WERI-Rb-1 (cell line): ENCODE data around the gene FASN.

Source experiments
- DNase-seq: peaks from one replicate; pipeline ENCODE4 v3.0.0-alpha.2; 2020
- H3K27ac ChIP-seq: fragments of 250-450 bp; sonication (Bioruptor Pico); 2 replicates; pipeline ENCODE4 v1.5.1; 2020; ENCODE audit warnings: mild to moderate bottlenecking, moderate library complexity
- H3K27me3 ChIP-seq: fragments of 250-450 bp; sonication (Bioruptor Pico); 2 replicates; pipeline ENCODE4 v1.5.1; 2021; ENCODE audit warnings: mild to moderate bottlenecking, low read depth, moderate library complexity; ENCODE audit not compliant: insufficient read depth, severe bottlenecking
- H3K36me3 ChIP-seq: fragments of 250-450 bp; sonication (Bioruptor Pico); 2 replicates; pipeline ENCODE4 v1.5.1; 2020; ENCODE audit warnings: mild to moderate bottlenecking, moderate library complexity
- H3K4me3 ChIP-seq: 2 replicates; pipeline ENCODE4 v1.5.1; 2011; ENCODE audit warnings: low read depth, mild to moderate bottlenecking, control low read depth, low read length
- H3K9me3 ChIP-seq: fragments of 250-450 bp; sonication (Bioruptor Pico); 2 replicates; pipeline ENCODE4 v1.5.1; 2021; ENCODE audit warnings: mild to moderate bottlenecking, moderate library complexity; ENCODE audit not compliant: severe bottlenecking
- TF ChIP-seq, protein P1 (sequence below): IDR thresholded peaks from 2 replicates; pipeline ENCODE4 v1.5.1; 2011; ENCODE audit warnings: low read depth, mild to moderate bottlenecking, control low read depth, inconsistent platforms, low read length

FASN gene

DNA sequence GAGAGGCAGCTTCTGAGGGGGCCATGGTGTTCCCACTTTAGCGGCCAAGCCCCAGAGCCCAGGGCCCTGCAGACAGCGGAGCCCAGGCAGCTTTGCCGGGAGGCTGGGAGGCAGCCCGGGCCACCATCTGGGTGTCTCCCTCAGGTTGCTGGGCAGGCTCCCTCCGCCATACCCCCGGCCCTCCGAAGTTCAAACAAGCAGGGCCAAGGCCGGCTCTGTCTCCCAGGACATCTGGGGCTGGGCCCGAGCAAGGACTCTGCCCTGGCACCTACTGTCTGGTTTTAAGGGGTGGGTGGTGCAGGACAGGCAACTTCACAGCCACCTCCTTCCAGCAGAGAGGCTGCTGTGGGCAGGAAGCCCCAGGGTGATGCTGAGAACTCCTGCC, 35.1 kb downstream of the FASN start:
- Histone ChIP-seq H3K27ac (no peak overlapping the region), H3K36me3 (peaks cover 64% of the 10 kb centered on the region), H3K27me3 (no peaks in the 10 kb centered on the region), H3K4me3 (no peak overlapping the region), H3K9me3 (peaks cover 5% of the 10 kb centered on the region)
- DNase-seq: no peak
- TF ChIP-seq, protein P1, sequence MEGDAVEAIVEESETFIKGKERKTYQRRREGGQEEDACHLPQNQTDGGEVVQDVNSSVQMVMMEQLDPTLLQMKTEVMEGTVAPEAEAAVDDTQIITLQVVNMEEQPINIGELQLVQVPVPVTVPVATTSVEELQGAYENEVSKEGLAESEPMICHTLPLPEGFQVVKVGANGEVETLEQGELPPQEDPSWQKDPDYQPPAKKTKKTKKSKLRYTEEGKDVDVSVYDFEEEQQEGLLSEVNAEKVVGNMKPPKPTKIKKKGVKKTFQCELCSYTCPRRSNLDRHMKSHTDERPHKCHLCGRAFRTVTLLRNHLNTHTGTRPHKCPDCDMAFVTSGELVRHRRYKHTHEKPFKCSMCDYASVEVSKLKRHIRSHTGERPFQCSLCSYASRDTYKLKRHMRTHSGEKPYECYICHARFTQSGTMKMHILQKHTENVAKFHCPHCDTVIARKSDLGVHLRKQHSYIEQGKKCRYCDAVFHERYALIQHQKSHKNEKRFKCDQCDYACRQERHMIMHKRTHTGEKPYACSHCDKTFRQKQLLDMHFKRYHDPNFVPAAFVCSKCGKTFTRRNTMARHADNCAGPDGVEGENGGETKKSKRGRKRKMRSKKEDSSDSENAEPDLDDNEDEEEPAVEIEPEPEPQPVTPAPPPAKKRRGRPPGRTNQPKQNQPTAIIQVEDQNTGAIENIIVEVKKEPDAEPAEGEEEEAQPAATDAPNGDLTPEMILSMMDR: no peak

DNA sequence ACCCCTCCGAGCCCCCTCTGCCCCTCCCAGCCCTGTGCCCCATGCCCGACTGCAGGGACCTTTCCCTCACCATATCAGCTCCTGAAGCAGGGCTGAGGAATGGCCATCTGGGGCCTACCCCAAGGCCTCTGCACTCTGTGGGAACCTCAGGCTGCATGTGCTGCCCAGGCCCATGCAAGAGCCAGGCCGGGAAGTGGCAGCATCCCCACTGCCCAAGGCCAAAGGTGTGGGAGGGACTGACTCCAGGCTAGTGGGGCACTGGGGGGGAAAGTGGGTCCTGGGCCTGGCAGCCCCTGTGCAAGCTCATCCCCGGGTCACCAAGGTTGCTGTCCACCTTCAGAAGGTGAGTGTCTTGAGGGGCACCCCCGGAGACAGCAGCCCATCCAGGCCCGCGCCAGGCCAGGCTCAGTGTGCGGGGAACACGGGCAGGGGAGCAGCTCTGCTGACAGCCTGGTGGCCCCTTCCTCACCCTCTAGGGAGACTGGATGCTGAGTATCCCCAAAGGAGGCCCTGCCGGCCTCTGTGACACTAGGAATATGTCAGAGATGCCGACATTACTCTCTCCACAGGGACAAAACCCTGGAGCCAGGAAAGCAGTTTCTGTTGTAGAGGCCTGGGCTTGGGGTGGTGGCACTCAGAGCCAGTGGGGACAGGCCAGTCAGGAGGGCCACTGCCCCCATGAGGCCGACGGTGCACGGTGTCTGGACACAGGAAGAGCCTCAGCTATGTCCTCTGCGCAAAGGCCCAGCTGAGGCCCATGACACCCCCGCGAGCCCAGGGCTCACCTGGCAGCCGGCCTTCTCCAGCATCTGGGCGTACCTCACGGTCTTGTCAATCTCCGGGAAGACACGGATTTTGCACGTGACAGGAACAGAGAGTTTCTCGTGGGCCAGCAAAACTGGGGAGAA, 35.7 kb downstream of the FASN start:
- Histone ChIP-seq H3K36me3 (peaks cover 70% of the 10 kb centered on the region), H3K4me3 (no peak overlapping the region), H3K27ac (no peak overlapping the region), H3K27me3 (no peaks in the 10 kb centered on the region), H3K9me3 (peaks cover 5% of the 10 kb centered on the region)
- no peak for DNase-seq
- TF ChIP-seq, protein P1: peak; percentile 61

DNA sequence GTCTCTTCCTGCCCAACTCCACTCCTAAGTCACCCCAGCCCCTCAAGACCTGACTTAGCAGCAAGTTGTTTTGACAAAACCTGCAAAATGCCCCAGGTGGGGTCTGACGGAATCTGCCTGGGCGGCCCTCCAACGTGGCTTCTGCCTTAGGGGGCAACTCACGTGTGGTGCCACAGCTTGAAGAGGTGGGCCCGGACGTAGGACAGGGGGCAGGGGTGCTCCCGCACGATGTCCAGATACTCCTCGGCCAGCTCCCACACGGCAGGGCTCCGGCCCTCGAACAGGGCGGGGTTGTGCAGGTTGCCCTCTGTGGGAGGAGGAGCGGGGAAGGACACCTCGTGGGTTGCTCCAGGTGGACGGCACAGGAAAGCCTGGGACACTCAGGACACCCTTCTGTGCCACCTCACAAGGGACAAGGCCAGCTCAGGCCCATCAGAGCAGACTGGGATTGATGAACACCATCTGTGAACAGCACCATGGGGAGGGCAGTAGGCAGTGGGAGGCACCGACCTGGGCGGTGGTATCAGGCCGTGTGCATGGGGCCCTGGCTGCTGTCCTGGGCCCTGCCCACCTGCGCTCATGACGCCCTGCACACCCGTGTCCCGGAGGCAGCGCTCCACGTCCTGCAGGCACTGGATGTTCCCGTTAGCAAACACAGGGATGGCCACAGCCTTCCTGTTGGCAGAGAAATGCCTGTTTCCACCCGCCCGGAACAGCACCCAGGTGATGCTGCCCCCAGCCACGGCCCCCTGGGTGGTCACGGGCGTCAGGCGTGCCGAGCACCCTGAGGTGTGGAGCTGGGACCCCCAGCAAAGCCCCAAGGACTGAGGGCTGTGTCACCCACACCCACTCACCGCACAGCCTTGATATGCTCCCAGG, 36.8 kb downstream of the FASN start:
- Histone ChIP-seq H3K27ac (no peak overlapping the region), H3K27me3 (no peaks in the 10 kb centered on the region), H3K36me3 (peaks cover 81% of the 10 kb centered on the region), H3K9me3 (peaks cover 2% of the 10 kb centered on the region), H3K4me3 (no peak overlapping the region)
- no peak for DNase-seq
- TF ChIP-seq, protein P1: no peak

DNA sequence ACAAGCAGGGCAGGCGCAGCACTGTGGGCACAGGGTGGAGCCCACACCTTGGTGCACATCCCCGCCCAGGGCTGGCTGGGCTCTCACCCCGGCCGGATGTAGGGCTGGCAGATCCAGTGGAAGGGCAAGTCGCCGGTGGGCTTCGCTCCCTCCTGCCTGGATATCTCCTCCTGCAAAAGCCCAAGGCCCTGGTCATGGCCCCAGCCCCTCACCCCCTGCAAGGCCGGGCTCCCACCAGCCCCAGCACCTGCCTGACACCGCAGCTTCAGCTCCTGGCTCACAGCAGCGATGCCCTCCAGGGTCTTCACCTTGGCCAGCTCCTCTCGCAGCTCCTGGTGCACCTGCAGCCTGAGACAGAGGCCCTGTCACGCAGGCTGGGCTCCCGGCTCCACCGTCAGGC, 37.4 kb downstream of the FASN start:
- Histone ChIP-seq H3K9me3 (no peaks in the 10 kb centered on the region), H3K27me3 (no peaks in the 10 kb centered on the region), H3K36me3 (peaks cover 88% of the 10 kb centered on the region), H3K27ac (no peak overlapping the region), H3K4me3 (no peak overlapping the region)
- TF ChIP-seq, protein P1: no peak
- DNase-seq: no peak

- TF ChIP-seq, protein P1: no peak
- Histone ChIP-seq H3K36me3 (peaks cover 93% of the 10 kb centered on the region), H3K4me3 (no peak overlapping the region), H3K27me3 (no peaks in the 10 kb centered on the region), H3K9me3 (no peaks in the 10 kb centered on the region), H3K27ac (peak overlapping the region; percentile 9; the same call in 1 of the 2 replicates)
- DNase-seq: no peak
Observed at GRCh38 chr17:82060001-82060380, 38.0 kb downstream of the FASN start.
